H1 (cell line): Measurements from ENCODE around the gene AFF1. TPM values are rescaled to one million over a fixed set of nuclear protein-coding genes. Genes with fewer than 3 reads are reported as not detected.

Experiments
- CBX5 ChIP-seq: fragments of 300-800, 300-1000 bp; sonication (generic); IDR thresholded peaks from 2 replicates; pipeline ENCODE4 v1.7.1; 2016; ENCODE audit warnings: antibody characterized with exemption, low read length, low read depth
- CEBPB ChIP-seq: IDR thresholded peaks from 2 replicates; pipeline ENCODE4 v1.6.1; 2012; ENCODE audit warnings: low read depth, low read length
- CHD1 ChIP-seq: IDR thresholded peaks from 2 replicates; pipeline ENCODE4 v1.6.1; 2012; ENCODE audit warnings: low read depth, low read length, improper control_type of control experiment
- EGR1 ChIP-seq: IDR thresholded peaks from 2 replicates; pipeline ENCODE4 v1.6.1; 2011; ENCODE audit warnings: low read depth, low read length, borderline replicate concordance
- NANOG ChIP-seq: IDR thresholded peaks from 2 replicates; pipeline ENCODE4 v1.6.1; 2011; ENCODE audit warnings: low read length, low read depth, mild to moderate bottlenecking, inconsistent platforms; ENCODE audit not compliant: insufficient read depth, poor library complexity, severe bottlenecking
- RAD21 ChIP-seq, 2 experiments: IDR thresholded peaks in 1 of 2; conservative IDR thresholded peaks in 1 of 2; 2 replicates each; pipeline ENCODE4 v1.6.1; 2011; ENCODE audit warnings: low read depth in 2 of 2, low read length in 2 of 2, improper control_type of control experiment in 1 of 2, inconsistent platforms in 1 of 2, mild to moderate bottlenecking in 1 of 2, moderate library complexity in 1 of 2
- RBBP5 ChIP-seq: IDR thresholded peaks from 2 replicates; pipeline ENCODE4 v1.7.1; 2012; ENCODE audit warnings: low read depth, mild to moderate bottlenecking, inconsistent platforms, low read length, moderate library complexity, borderline replicate concordance
- polyA plus RNA-seq, 7 experiments: library from polyadenylated mRNA; depleted of rRNA in 3 of 7; stranded (reverse) in 5 of 7; unstranded in 2 of 7; fragments of >200 nt in 5 of 7; fragments of 200-250 nt in 2 of 7; gene quantifications; 1 replicate in 5 of 7; 2 replicates in 1 of 7; 4 replicates in 1 of 7; pipeline versions ENCODE4 v1.2.1 to v1.2.3, GENCODE V29; 2011 to 2013; ENCODE audit warnings: missing spikeins in 2 of 7, mixed read lengths in 2 of 7
- total RNA-seq: library from RNA; stranded (reverse); fragmentation: NEBNext Ultra II Directional; extraction: Animal tissue kit (Norgen Biotek cat#: 25700); gene quantifications from 2 replicates; pipeline ENCODE4 v1.2.1, GENCODE V29; 2021
- TF ChIP-seq, protein P1 (sequence below): IDR thresholded peaks from 2 replicates; pipeline ENCODE4 v1.6.1; 2012; ENCODE audit warnings: low read length, inconsistent platforms

The AFF1 gene
- total and polyA plus RNA-seq, 2 of the 8 experiments (the other 6 are each of a cell fraction or from before 2014, with no cell fraction given): 14.8 to 85.5 TPM

DNA sequence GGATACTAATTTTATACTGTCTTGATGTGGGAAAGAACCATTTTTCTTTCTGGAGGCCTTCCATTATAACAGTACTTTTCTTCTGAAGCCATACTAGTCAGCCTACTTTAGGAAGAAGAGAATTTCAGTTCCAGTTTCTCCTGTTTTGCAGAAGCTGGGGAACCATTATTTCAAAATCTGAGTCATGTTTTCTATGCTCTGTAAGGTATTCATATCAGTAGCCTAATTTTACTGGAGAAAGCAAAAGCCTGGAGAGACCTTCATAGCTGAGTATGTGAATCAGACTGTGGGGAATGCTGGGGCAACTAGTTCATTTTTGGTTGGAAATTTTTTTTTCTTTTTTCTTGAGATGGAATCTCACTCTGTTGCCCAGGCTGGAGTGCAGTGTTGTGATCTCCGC is 22.4 kb downstream of the AFF1 start (continued):
- no peak for TF ChIP-seq NANOG
- TF ChIP-seq, protein P1, sequence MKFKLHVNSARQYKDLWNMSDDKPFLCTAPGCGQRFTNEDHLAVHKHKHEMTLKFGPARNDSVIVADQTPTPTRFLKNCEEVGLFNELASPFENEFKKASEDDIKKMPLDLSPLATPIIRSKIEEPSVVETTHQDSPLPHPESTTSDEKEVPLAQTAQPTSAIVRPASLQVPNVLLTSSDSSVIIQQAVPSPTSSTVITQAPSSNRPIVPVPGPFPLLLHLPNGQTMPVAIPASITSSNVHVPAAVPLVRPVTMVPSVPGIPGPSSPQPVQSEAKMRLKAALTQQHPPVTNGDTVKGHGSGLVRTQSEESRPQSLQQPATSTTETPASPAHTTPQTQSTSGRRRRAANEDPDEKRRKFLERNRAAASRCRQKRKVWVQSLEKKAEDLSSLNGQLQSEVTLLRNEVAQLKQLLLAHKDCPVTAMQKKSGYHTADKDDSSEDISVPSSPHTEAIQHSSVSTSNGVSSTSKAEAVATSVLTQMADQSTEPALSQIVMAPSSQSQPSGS: no peak
- TF ChIP-seq EGR1: no peak
- no peak for TF ChIP-seq CEBPB
- no peak for TF ChIP-seq CBX5
- TF ChIP-seq CHD1: no peak
- no peak for TF ChIP-seq RBBP5
- no peak for TF ChIP-seq RAD21 (IDR thresholded peaks at IDR 0.05 in 1 of 2, conservative IDR thresholded peaks at IDR 0.05 in 1 of 2; ENCODE audit: low read depth in 2 of 2, low read length in 2 of 2)
